B cell (primary cell): Measurements from ENCODE around the gene SGPL1. TPM values are rescaled to one million over a fixed set of nuclear protein-coding genes. Genes with fewer than 3 reads are reported as not detected.
"Not testable (repeated sequence)": the region's sequence is repeated elsewhere in the genome, so short reads cannot be mapped to it uniquely, and the experiment has no call there.

Experiments used
- ATAC-seq: fragments of 200-7000 bp; cut with Tn5 transposase; one replicate; pipeline ENCODE4 v1.10.0; 2021; ENCODE audit warnings: low read depth, mild to moderate bottlenecking, moderate number of reproducible peaks, moderate library complexity
- CTCF ChIA-PET: fragments of 350-600 bp; sonication (Branson Sonifier 250); formaldehyde crosslinking; loops from one replicate; lab custom pipeline; 2021; ENCODE audit warnings: antibody characterized with exemption, inconsistent platforms; lab: Charles Lee
- POLR2A ChIA-PET: fragments of 350-600 bp; sonication (Branson Sonifier 250); formaldehyde crosslinking; loops from one replicate; lab custom pipeline; 2021; ENCODE audit warnings: antibody characterized with exemption; lab: Charles Lee
- DNase-seq: peaks from one replicate; pipeline ENCODE4 v3.0.0; 2013
- H2AFZ ChIP-seq: 2 replicates; pipeline ENCODE4 v1.6.1; 2012; ENCODE audit warnings: mild to moderate bottlenecking, low read depth, low read length; ENCODE audit not compliant: insufficient read depth, poor library complexity, severe bottlenecking
- H3K27ac ChIP-seq, 2 donors: 1 replicate in 1 of 2; 2 replicates in 1 of 2; pipeline ENCODE4 v1.5.1; 2012 to 2013; ENCODE audit warnings: low read length in 2 of 2, mild to moderate bottlenecking in 2 of 2, moderate library complexity in 1 of 2
- H3K27me3 ChIP-seq, 4 experiments: fragments of 200-600 bp in 1 of 4; sonication (generic) in 1 of 4; replicated peaks in 1 of 4; 1 replicate in 2 of 4; 2 replicates in 2 of 4; pipeline versions ENCODE4 v1.6.1 to v1.7.0; 2013 to 2016; ENCODE audit warnings: low read length in 3 of 4, mild to moderate bottlenecking in 2 of 4, mixed read lengths in 1 of 4, moderate library complexity in 1 of 4; ENCODE audit not compliant: insufficient read depth in 4 of 4, control insufficient read depth in 3 of 4; ENCODE audit errors: control extremely low read depth in 1 of 4
- H3K36me3 ChIP-seq, 2 experiments: replicated peaks in 1 of 2; 1 replicate in 1 of 2; 2 replicates in 1 of 2; pipeline versions ENCODE4 v1.6.1 to v1.7.1; 2013; ENCODE audit warnings: low read length in 1 of 2; ENCODE audit not compliant: insufficient read depth in 2 of 2, control insufficient read depth in 1 of 2; ENCODE audit errors: control extremely low read depth in 1 of 2, extremely low read depth in 1 of 2
- H3K4me1 ChIP-seq, 2 donors: fragments of 200-600 bp in 1 of 2; sonication (generic) in 1 of 2; 1 replicate in 1 of 2; 2 replicates in 1 of 2; pipeline versions ENCODE4 v1.5.1 to v1.6.1; 2013 to 2017; ENCODE audit warnings: low read length in 2 of 2; ENCODE audit not compliant: control insufficient read depth in 2 of 2, insufficient read depth in 2 of 2
- H3K4me2 ChIP-seq: replicated peaks from 2 replicates; pipeline ENCODE3; 2012; ENCODE audit warnings: mild to moderate bottlenecking, low read depth, low read length; ENCODE audit not compliant: poor library complexity, severe bottlenecking
- H3K4me3 ChIP-seq, 5 experiments: fragments of 200-600 bp in 1 of 5; sonication (generic) in 1 of 5; 1 replicate in 3 of 5; 2 replicates in 2 of 5; pipeline versions ENCODE4 v1.5.1 to v1.7.0; 2011 to 2016; ENCODE audit warnings: low read length in 4 of 5, mild to moderate bottlenecking in 4 of 5, low read depth in 2 of 5, control low read depth in 1 of 5, moderate library complexity in 1 of 5; ENCODE audit not compliant: insufficient read depth in 1 of 5; ENCODE audit errors: control extremely low read depth in 1 of 5, extremely low read depth in 1 of 5
- H3K79me2 ChIP-seq: fragments of 200-600 bp; sonication (generic); one replicate; pipeline ENCODE4 v1.6.0; 2016; ENCODE audit warnings: low read length; ENCODE audit not compliant: control insufficient read depth, insufficient read depth
- H3K9ac ChIP-seq: fragments of 200-600 bp; sonication (generic); 2 replicates; pipeline ENCODE4 v1.6.1; 2017; ENCODE audit warnings: mild to moderate bottlenecking, low read length, moderate library complexity
- H3K9me3 ChIP-seq, 3 donors: one replicate each; pipeline versions ENCODE4 v1.6.1 to v1.7.1; 2013; ENCODE audit warnings: low read length in 2 of 3; ENCODE audit not compliant: control insufficient read depth in 2 of 3, insufficient read depth in 1 of 3; ENCODE audit errors: control extremely low read depth in 1 of 3
- H4K20me1 ChIP-seq: 2 replicates; pipeline ENCODE4 v1.6.0; 2012; ENCODE audit warnings: mild to moderate bottlenecking, low read length; ENCODE audit not compliant: insufficient read depth, control insufficient read depth, poor library complexity, severe bottlenecking
- H3K27ac Mint-ChIP-seq: one replicate; pipeline ENCODE4 v1.8.0; 2021; ENCODE audit warnings: mixed read lengths
- H3K27me3 Mint-ChIP-seq: one replicate; pipeline ENCODE4 v1.8.0; 2021; ENCODE audit warnings: mixed read lengths
- H3K4me1 Mint-ChIP-seq: one replicate; pipeline ENCODE4 v1.8.0; 2021; ENCODE audit warnings: mixed read lengths
- H3K4me3 Mint-ChIP-seq: one replicate; pipeline ENCODE4 v1.8.0; 2021; ENCODE audit warnings: mixed read lengths
- H3K9me3 Mint-ChIP-seq: one replicate; pipeline ENCODE4 v1.8.0; 2022; ENCODE audit warnings: mixed read lengths; ENCODE audit not compliant: insufficient read depth
- CTCF ChIP-seq: fragments of 200-600 bp; IDR thresholded peaks from one replicate; pipeline ENCODE4 v1.8.0; 2022; ENCODE audit warnings: antibody characterized with exemption, mild to moderate bottlenecking
- EZH2 ChIP-seq: IDR thresholded peaks from 2 replicates; pipeline ENCODE4 v1.6.1; 2012; ENCODE audit warnings: borderline replicate concordance, low read depth, mild to moderate bottlenecking, moderate library complexity, low read length; ENCODE audit not compliant: insufficient read depth, poor library complexity, severe bottlenecking
- WGBS: methylation state at CpG from one replicate; pipeline ENCODE4 v1.1.5; 2013; ENCODE audit warnings: missing lambda C conversion rate; ENCODE audit not compliant: insufficient coverage; 5-methylcytosine and 5-hydroxymethylcytosine counted together
- intact Hi-C: fragments of 100-400 bp; cut with micrococcal nuclease; formaldehyde crosslinking; loops from one replicate; pipeline ENCODE4 v1.10.0; 2022
- polyA plus RNA-seq: library from polyadenylated mRNA; depleted of rRNA; stranded (reverse); fragments of >200 nt; gene quantifications from 2 replicates; pipeline ENCODE4 v1.2.3, GENCODE V29; 2012
- total RNA-seq, 2 donors: library from RNA; stranded (reverse); fragments of 120-200 nt in 1 of 2; gene quantifications; 1 replicate in 1 of 2; 2 replicates in 1 of 2; pipeline versions ENCODE4 v1.2.3 to v1.2.4, GENCODE V29; 2013 to 2022

The SGPL1 gene
- total and polyA plus RNA-seq, 2 donors (not counting 1 experiment from before 2014, with no cell fraction given): 9.1 to 46.2 TPM

GRCh38 chr10:70769121-70769520, 46.6 kb upstream of the SGPL1 start:
- Histone ChIP-seq H3K9me3 (peaks cover 0 to 8% (median 8%) of the 10 kb centered on the region in 3 donors), H2AFZ (no peak overlapping the region), H3K27ac (no peak overlapping the region), H4K20me1 (no peaks in the 10 kb centered on the region), H3K9ac (no peak overlapping the region), H3K4me2 (no peak overlapping the region), H3K4me1 (no peaks in the 10 kb centered on the region), H3K36me3 (no peaks in the 10 kb centered on the region), H3K27me3 (no peaks in the 10 kb centered on the region), H3K79me2 (no peaks in the 10 kb centered on the region), H3K4me3 (no peak overlapping the region)
- Mint-ChIP-seq H3K27ac (no peak overlapping the region), H3K27me3 (peaks cover 8% of the 10 kb centered on the region), H3K4me3 (no peak overlapping the region), H3K9me3 (peaks cover 11% of the 10 kb centered on the region), H3K4me1 (no peaks in the 10 kb centered on the region)
- TF ChIP-seq EZH2 (no peak), CTCF (no peak)
- ChIA-PET POLR2A (no interaction called here), CTCF (no interaction called here)
- DNase-seq: no peak
- ATAC-seq: no peak
- intact Hi-C loops: no loop called here
- 71% methylated on average over 3 of the region's 4 CpGs for WGBS

GRCh38 chr10:70770001-70770400, 45.7 kb upstream of the SGPL1 start:
- ATAC-seq: no peak
- Mint-ChIP-seq H3K4me3 (no peak overlapping the region), H3K27ac (no peak overlapping the region), H3K9me3 (peaks cover 11% of the 10 kb centered on the region), H3K27me3 (peaks cover 7% of the 10 kb centered on the region), H3K4me1 (no peaks in the 10 kb centered on the region)
- Histone ChIP-seq H3K9me3 (peaks cover 0 to 8% (median 8%) of the 10 kb centered on the region in 3 donors), H2AFZ (no peak overlapping the region), H3K4me2 (no peak overlapping the region), H3K27ac (no peak overlapping the region), H3K4me1 (no peaks in the 10 kb centered on the region), H4K20me1 (no peaks in the 10 kb centered on the region), H3K9ac (no peak overlapping the region), H3K4me3 (no peak overlapping the region), H3K36me3 (no peaks in the 10 kb centered on the region), H3K79me2 (no peaks in the 10 kb centered on the region), H3K27me3 (no peaks in the 10 kb centered on the region)
- intact Hi-C loops: no loop called here
- WGBS: no CpG with 5 or more reads among the region's 2 CpGs
- TF ChIP-seq EZH2: no peak
- no peak for TF ChIP-seq CTCF
- no peak for DNase-seq
- ChIA-PET CTCF (interaction anchor here (1.6 kb wide), 1 partner anchor 12 kb away, joined by 5 read pairs; no protein-coding TSS in a partner anchor), POLR2A (no interaction called here)

- H3K9ac ChIP-seq, H3K4me2 ChIP-seq, H3K27ac Mint-ChIP-seq, ATAC-seq, intact Hi-C loops, H4K20me1 ChIP-seq, POLR2A ChIA-PET, H3K27me3 ChIP-seq, H3K79me2 ChIP-seq, H3K9me3 ChIP-seq, H3K27ac ChIP-seq, H2AFZ ChIP-seq, H3K4me3 ChIP-seq, H3K9me3 Mint-ChIP-seq, H3K4me3 Mint-ChIP-seq, H3K36me3 ChIP-seq, H3K4me1 Mint-ChIP-seq, H3K27me3 Mint-ChIP-seq, H3K4me1 ChIP-seq, DNase-seq: not testable (repeated sequence)
- 90% methylated on average over 4 of the region's 7 CpGs for WGBS
- CTCF ChIA-PET: interaction anchor here (1.6 kb wide), 1 partner anchor 12 kb away, joined by 5 read pairs; no protein-coding TSS in a partner anchor
Measured at GRCh38 chr10:70770516-70770915, 45.2 kb upstream of the SGPL1 start.
